ENCODE data around the gene ATP8B4. TPM values are rescaled to one million over a fixed set of nuclear protein-coding genes. Genes with fewer than 3 reads are reported as not detected.

The ATP8B4 gene
- total and polyA plus RNA-seq, 2 donors (not counting 1 experiment from before 2014, with no cell fraction given): 0.42 TPM; not detected in 1

GRCh38 chr15:50003786-50004334, 115.2 kb downstream of the ATP8B4 start:
- Histone ChIP-seq H3K4me1 (ENCODE audit: control insufficient read depth in 2 of 2, insufficient read depth in 2 of 2, low read length in 2 of 2) (peaks cover 4 to 8% of the 10 kb centered on the region in 2 donors), H2AFZ (ENCODE audit: insufficient read depth, low read depth, low read length, poor library complexity, severe bottlenecking) (peak overlapping the region; percentile 48)

More at GRCh38 chr15:50003786-50004334, 115.2 kb downstream of the ATP8B4 start:
- Histone ChIP-seq H3K27me3 (replicated peaks in 1 of 4; ENCODE audit: control extremely low read depth in 1 of 4, control insufficient read depth in 3 of 4, insufficient read depth in 4 of 4, low read length in 3 of 4) (no peaks in the 10 kb centered on the region), H3K27ac (ENCODE audit: low read length in 2 of 2) (no peak overlapping the region), H4K20me1 (ENCODE audit: control insufficient read depth, insufficient read depth, low read length, poor library complexity, severe bottlenecking) (no peaks in the 10 kb centered on the region), H3K36me3 (replicated peaks in 1 of 2; ENCODE audit: control extremely low read depth in 1 of 2, control insufficient read depth in 1 of 2, extremely low read depth in 1 of 2, insufficient read depth in 2 of 2, low read length in 1 of 2) (no peaks in the 10 kb centered on the region), H3K4me2 (replicated peaks; ENCODE audit: low read depth, low read length, poor library complexity, severe bottlenecking) (peak overlapping the region; percentile 20), H3K9ac (ENCODE audit: low read length) (no peak overlapping the region), H3K4me3 (ENCODE audit: control extremely low read depth in 1 of 5, extremely low read depth in 1 of 5, insufficient read depth in 1 of 5, low read depth in 2 of 5, low read length in 4 of 5) (no peak overlapping the region), H3K9me3 (ENCODE audit: control extremely low read depth in 1 of 3, control insufficient read depth in 2 of 3, insufficient read depth in 1 of 3, low read length in 2 of 3) (peaks cover 0 to 3% (median 0%) of the 10 kb centered on the region in 3 donors), H3K79me2 (ENCODE audit: control insufficient read depth, insufficient read depth, low read length) (no peaks in the 10 kb centered on the region)
- no peaks in the 10 kb centered on the region for H3K9me3 Mint-ChIP-seq (ENCODE audit: insufficient read depth)
- H3K4me3 Mint-ChIP-seq: no peak overlapping the region
- WGBS (ENCODE audit: insufficient coverage): 81% methylated on average over 12 of the region's 13 CpGs
- H3K27me3 Mint-ChIP-seq: peaks cover 5% of the 10 kb centered on the region
- H3K4me1 Mint-ChIP-seq: peaks cover 9% of the 10 kb centered on the region
- TF ChIP-seq EZH2 (IDR thresholded peaks at IDR 0.05; ENCODE audit: borderline replicate concordance, insufficient read depth, low read depth, low read length, poor library complexity, severe bottlenecking) (no peak), CTCF (IDR thresholded peaks at IDR 0.05) (peak; percentile 50)
- CTCF ChIA-PET: interaction anchor here (0.8 to 3.5 kb wide), 9 partner anchors 9 to 1142 kb away, joined by 3 to 15 read pairs (median 3); no protein-coding TSS in a partner anchor
- DNase-seq: peak; percentile 69
- peak; percentile 87 for ATAC-seq (ENCODE audit: low read depth)
- POLR2A ChIA-PET: no interaction called here
- no peak overlapping the region for H3K27ac Mint-ChIP-seq
- intact Hi-C loops (cut with micrococcal nuclease): no loop called here

Data from B cell (primary cell).